Thoracic aorta (tissue), 2 donors: Measurements from ENCODE around the gene OGT. TPM values are rescaled to one million over a fixed set of nuclear protein-coding genes. Genes with fewer than 3 reads are reported as not detected.
"Not testable (repeated sequence)": the region's sequence is repeated elsewhere in the genome, so short reads cannot be mapped to it uniquely, and the experiment has no call there.

Source experiments
- ATAC-seq: fragments of 150-250 bp; one replicate; pipeline ENCODE4 v1.8.0; 2017; ENCODE audit warnings: low read depth; ENCODE audit not compliant: insufficient number of reproducible peaks, low FRiP score
- DNase-seq: peaks from one replicate; pipeline ENCODE4 v3.0.0-alpha.2; 2020; ENCODE audit warnings: low spot score
- H3K27ac ChIP-seq, 2 donors: fragments of 200-600 bp; sonication (generic); 1 replicate in 1 of 2; 2 replicates in 1 of 2; pipeline ENCODE4 v1.5.1; 2016; ENCODE audit warnings: mild to moderate bottlenecking in 2 of 2, moderate library complexity in 2 of 2
- H3K27me3 ChIP-seq: fragments of 200-600 bp; sonication (generic); replicated peaks from 2 replicates; pipeline ENCODE4 v1.6.0; 2016; ENCODE audit warnings: mild to moderate bottlenecking; ENCODE audit not compliant: insufficient read depth
- H3K36me3 ChIP-seq: fragments of 200-600 bp; sonication (generic); one replicate; pipeline ENCODE4 v1.5.1; 2016
- H3K4me1 ChIP-seq, 2 donors: fragments of 200-600 bp; sonication (generic); 1 replicate in 1 of 2; 2 replicates in 1 of 2; pipeline versions ENCODE4 v1.5.1 to v1.6.0; 2016; ENCODE audit warnings: low read depth in 2 of 2, mild to moderate bottlenecking in 1 of 2; ENCODE audit not compliant: control insufficient read depth in 1 of 2
- H3K4me3 ChIP-seq: fragments of 200-600 bp; sonication (generic); 2 replicates; pipeline ENCODE4 v1.5.1; 2016; ENCODE audit warnings: mild to moderate bottlenecking
- H3K9me3 ChIP-seq: fragments of 200-600 bp; sonication (generic); 2 replicates; pipeline ENCODE4 v1.5.1; 2016
- total RNA-seq, 2 donors: library from RNA; depleted of rRNA; stranded (reverse); fragments of >200 nt; gene quantifications; one replicate each; pipeline versions ENCODE4 v1.1.0 to v1.2.3, GENCODE V29; 2016
- TF ChIP-seq, protein P1 (sequence below): fragments of 200-600 bp; sonication (generic); IDR thresholded peaks from one replicate; pipeline ENCODE4 v1.5.1; 2019; ENCODE audit warnings: antibody characterized with exemption

OGT gene
- total RNA-seq = 100 to 1,000 TPM; 196 to 258 TPM

GRCh38 chrX:71532753-71533425, at the start of gene OGT:
Gene OGT, plus strand, starts transcription at chrX:71533104. Its CDS starts 196 bp downstream, at chrX:71533300.
- Histone ChIP-seq H3K4me3 (peak within 1 kb of the TSS; percentile 93), H3K4me1 (peaks cover 0 to 17% of the 10 kb centered on the region in 2 donors), H3K9me3 (no peaks in the 10 kb centered on the region), H3K27ac (peak within 1 kb of the TSS; percentile 84 to 88), H3K27me3 (no peaks in the 10 kb centered on the region), H3K36me3 (no peaks in the 10 kb centered on the region)
- TF ChIP-seq, protein P1, sequence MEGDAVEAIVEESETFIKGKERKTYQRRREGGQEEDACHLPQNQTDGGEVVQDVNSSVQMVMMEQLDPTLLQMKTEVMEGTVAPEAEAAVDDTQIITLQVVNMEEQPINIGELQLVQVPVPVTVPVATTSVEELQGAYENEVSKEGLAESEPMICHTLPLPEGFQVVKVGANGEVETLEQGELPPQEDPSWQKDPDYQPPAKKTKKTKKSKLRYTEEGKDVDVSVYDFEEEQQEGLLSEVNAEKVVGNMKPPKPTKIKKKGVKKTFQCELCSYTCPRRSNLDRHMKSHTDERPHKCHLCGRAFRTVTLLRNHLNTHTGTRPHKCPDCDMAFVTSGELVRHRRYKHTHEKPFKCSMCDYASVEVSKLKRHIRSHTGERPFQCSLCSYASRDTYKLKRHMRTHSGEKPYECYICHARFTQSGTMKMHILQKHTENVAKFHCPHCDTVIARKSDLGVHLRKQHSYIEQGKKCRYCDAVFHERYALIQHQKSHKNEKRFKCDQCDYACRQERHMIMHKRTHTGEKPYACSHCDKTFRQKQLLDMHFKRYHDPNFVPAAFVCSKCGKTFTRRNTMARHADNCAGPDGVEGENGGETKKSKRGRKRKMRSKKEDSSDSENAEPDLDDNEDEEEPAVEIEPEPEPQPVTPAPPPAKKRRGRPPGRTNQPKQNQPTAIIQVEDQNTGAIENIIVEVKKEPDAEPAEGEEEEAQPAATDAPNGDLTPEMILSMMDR = no peak
- DNase-seq (peak; percentile 73), ATAC-seq (peak; percentile 90)

DNA sequence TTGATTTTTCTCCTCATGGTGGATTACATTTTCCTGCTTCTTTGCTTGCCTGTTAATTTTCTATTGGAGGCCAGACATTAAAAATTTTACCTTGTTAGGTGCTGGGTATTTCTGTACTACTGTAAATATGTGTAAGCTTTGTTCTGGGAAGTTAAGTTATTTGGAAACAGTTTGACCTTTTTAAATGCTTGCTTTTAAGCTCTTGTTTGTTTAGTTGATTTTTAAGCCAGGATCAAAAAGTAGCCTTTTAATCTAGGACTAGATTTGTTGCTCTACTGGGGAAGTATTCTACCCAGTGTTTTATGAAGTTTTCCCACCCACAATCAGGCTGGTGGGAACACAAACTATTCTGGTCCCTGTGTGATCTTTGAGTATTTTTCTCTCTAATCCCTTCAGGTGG, 45.1 kb upstream of the OGT start:
- H3K27me3 ChIP-seq = no peaks in the 10 kb centered on the region
- H3K27ac ChIP-seq = no peak overlapping the region
- H3K4me1 ChIP-seq = no peaks in the 10 kb centered on the region
- H3K4me3 ChIP-seq = no peak overlapping the region
- TF ChIP-seq, protein P1 = no peak
- no peaks in the 10 kb centered on the region for H3K9me3 ChIP-seq
- H3K36me3 ChIP-seq = no peaks in the 10 kb centered on the region
- DNase-seq (no peak), ATAC-seq (no peak)

DNA sequence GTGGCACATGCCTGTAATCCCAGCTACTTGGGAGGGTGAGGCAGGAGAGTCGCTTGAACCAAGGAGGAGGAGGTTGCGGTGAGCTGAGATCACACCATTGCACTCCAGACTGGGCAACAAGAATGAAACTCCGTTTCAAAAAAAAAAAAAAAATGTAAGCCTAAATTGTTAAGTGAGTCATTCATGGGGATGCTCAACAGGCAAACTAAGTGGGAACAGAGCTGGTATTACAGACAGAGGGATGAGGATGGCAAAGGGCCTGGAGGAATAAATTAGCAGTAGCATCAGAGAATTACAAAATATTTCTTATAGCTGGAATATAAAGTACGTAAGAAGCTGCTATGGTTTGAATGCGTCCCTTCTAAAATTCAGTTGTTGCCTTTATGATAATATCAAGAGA, 43.4 kb upstream of the OGT start:
- H3K36me3 ChIP-seq = no peaks in the 10 kb centered on the region
- ATAC-seq (no peak), DNase-seq (no peak)
- no peaks in the 10 kb centered on the region for H3K4me1 ChIP-seq
- TF ChIP-seq, protein P1 = no peak
- no peaks in the 10 kb centered on the region for H3K9me3 ChIP-seq
- H3K27me3 ChIP-seq = no peaks in the 10 kb centered on the region
- H3K27ac ChIP-seq = no peak overlapping the region
- H3K4me3 ChIP-seq = no peak overlapping the region

GRCh38 chrX:71492231-71493065, 40.5 kb upstream of the OGT start:
- peak overlapping the region; percentile 78 for H3K4me3 ChIP-seq
- TF ChIP-seq, protein P1 = no peak
- H3K27ac ChIP-seq = no peak overlapping the region
- H3K4me1 ChIP-seq = no peaks in the 10 kb centered on the region
- no peaks in the 10 kb centered on the region for H3K9me3 ChIP-seq
- no peaks in the 10 kb centered on the region for H3K27me3 ChIP-seq
- ATAC-seq (no peak), DNase-seq (no peak)
- H3K36me3 ChIP-seq = no peaks in the 10 kb centered on the region

DNA sequence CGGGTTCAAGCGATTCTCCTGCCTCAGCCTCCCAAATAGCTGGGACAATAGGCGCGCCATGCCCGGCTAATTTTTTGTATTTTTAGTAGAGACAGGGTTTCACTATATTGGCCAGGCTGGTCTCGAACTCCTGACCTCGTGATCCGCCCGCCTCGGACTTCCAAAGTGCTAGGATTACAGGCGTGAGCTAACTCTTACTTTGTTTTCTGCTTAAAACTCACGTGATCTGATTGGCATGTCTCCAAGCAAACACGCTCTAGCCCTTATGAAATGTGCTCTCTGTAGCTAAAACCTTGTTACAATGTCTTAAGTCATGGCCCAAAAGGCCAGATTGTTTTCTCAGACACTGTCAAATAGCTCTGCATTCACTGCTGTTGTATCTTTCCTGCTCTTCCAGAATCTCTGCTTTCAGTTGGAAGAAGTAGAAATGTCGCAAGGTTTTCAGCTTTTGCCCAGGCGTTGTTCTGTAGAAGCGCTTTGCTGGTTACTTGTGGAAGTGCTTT, 39.7 kb upstream of the OGT start:
- DNase-seq = no peak
- no peaks in the 10 kb centered on the region for H3K27me3 ChIP-seq
- no peaks in the 10 kb centered on the region for H3K36me3 ChIP-seq
- TF ChIP-seq, protein P1 = no peak
- no peak overlapping the region for H3K27ac ChIP-seq
- H3K9me3 ChIP-seq = no peaks in the 10 kb centered on the region
- H3K4me3 ChIP-seq = peak overlapping the region; percentile 78
- H3K4me1 ChIP-seq = no peaks in the 10 kb centered on the region
- no peak for ATAC-seq

- not testable (repeated sequence) for H3K27me3 ChIP-seq, ATAC-seq, H3K4me1 ChIP-seq, H3K9me3 ChIP-seq, H3K4me3 ChIP-seq, H3K36me3 ChIP-seq, H3K27ac ChIP-seq, DNase-seq
These were observed 36.9 kb upstream of the OGT start for GRCh38 chrX:71495979-71496378.
